MM.1S (cell line): Measurements from ENCODE around the gene RDH12.

Experiments used
- DNase-seq: peaks from one replicate; pipeline ENCODE4 v3.0.0-alpha.2; 2015
- H2AFZ ChIP-seq: fragments of 300-600 bp; sonication (generic); 2 replicates; pipeline ENCODE4 v1.6.0; 2016; ENCODE audit warnings: antibody characterized with exemption, low read length
- H3F3A ChIP-seq: fragments of 300-600 bp; sonication (generic); 2 replicates; pipeline ENCODE4 v1.6.1; 2016; ENCODE audit warnings: mild to moderate bottlenecking, antibody characterized with exemption, low read length, moderate library complexity, mixed read lengths; ENCODE audit not compliant: insufficient read depth
- H3K27ac ChIP-seq: fragments of 300-600 bp; sonication (generic); 2 replicates; pipeline ENCODE4 v1.5.1; 2016; ENCODE audit warnings: mild to moderate bottlenecking, low read length
- H3K27me3 ChIP-seq: fragments of 300-600 bp; sonication (generic); replicated peaks from 2 replicates; pipeline ENCODE4 v1.6.0; 2016; ENCODE audit warnings: low read length; ENCODE audit not compliant: insufficient read depth
- H3K36me3 ChIP-seq: fragments of 300-600 bp; sonication (generic); replicated peaks from 2 replicates; pipeline ENCODE4 v1.6.1; 2016; ENCODE audit warnings: mild to moderate bottlenecking, low read length, mixed read lengths; ENCODE audit not compliant: insufficient read depth
- H3K4me1 ChIP-seq: fragments of 300-600 bp; sonication (generic); 2 replicates; pipeline ENCODE4 v1.6.1; 2016; ENCODE audit warnings: low read length, mixed read lengths
- H3K4me2 ChIP-seq: fragments of 300-600 bp; sonication (generic); 2 replicates; pipeline ENCODE4 v1.6.0; 2016; ENCODE audit warnings: low read depth, low read length
- H3K4me3 ChIP-seq: fragments of 300-600 bp; sonication (generic); 2 replicates; pipeline ENCODE4 v1.5.1; 2016; ENCODE audit warnings: low read length, mixed read lengths
- H3K79me2 ChIP-seq: fragments of 300-600 bp; sonication (generic); 2 replicates; pipeline ENCODE4 v1.6.1; 2016; ENCODE audit warnings: mixed run types, low read length, mixed read lengths
- H3K9ac ChIP-seq: fragments of 300-600 bp; sonication (generic); 2 replicates; pipeline ENCODE4 v1.6.1; 2016; ENCODE audit warnings: low read length, mixed read lengths
- H3K9me2 ChIP-seq: fragments of 300-600 bp; sonication (generic); replicated peaks from 2 replicates; pipeline ENCODE4 v1.6.1; 2016; ENCODE audit warnings: mild to moderate bottlenecking, low read length, mixed read lengths; ENCODE audit not compliant: insufficient read depth
- H3K9me3 ChIP-seq: fragments of 300-600 bp; sonication (generic); replicated peaks from 2 replicates; pipeline ENCODE4 v1.6.1; 2016; ENCODE audit warnings: mild to moderate bottlenecking, low read length, mixed read lengths; ENCODE audit not compliant: insufficient read depth
- H4K20me1 ChIP-seq: fragments of 300-600 bp; sonication (generic); 2 replicates; pipeline ENCODE4 v1.6.1; 2016; ENCODE audit warnings: mild to moderate bottlenecking, low read length, moderate library complexity, mixed read lengths; ENCODE audit not compliant: insufficient read depth
- EZH2 ChIP-seq: fragments of 300-600 bp; sonication (generic); optimal IDR thresholded peaks from 2 replicates; pipeline ENCODE3; 2017; ENCODE audit warnings: low read depth, mild to moderate bottlenecking, antibody characterized with exemption, low read length, mixed read lengths
- EZH2phosphoT487 ChIP-seq: fragments of 300-600 bp; sonication (generic); IDR thresholded peaks from 2 replicates; pipeline ENCODE4 v1.6.1; 2018; ENCODE audit warnings: antibody characterized with exemption, low read length
- TF ChIP-seq, protein P1 (sequence below): fragments of 300-600 bp; sonication (generic); IDR thresholded peaks from 2 replicates; pipeline ENCODE4 v1.5.1; 2016; ENCODE audit warnings: antibody characterized with exemption, low read length, mixed read lengths

The RDH12 gene

DNA sequence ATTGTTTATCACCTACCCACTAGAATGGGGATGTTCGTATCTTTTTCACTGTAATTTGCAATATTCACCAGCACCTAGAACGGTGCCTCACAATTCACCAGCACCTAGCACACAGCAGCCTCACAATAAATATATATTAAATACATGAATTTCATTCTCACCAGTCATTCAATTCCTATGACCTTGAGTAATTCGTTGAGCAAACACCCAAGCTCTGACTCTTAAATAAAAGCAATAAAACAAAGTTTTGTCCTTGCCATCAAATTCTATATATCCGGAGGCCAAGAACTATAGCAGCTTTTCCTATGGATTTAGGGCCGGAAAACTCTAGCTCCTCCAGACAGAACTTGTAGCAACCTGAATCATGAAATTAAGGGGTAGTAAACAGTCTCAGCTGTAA, 28.2 kb upstream of the RDH12 start:
- H3K4me1 ChIP-seq: 0 out of 2 replicates have a peak, but pooled peaks cover 5% of the 10 kb centered on the region
- no peak overlapping the region for H3K27ac ChIP-seq
- H3F3A ChIP-seq: no peaks in the 10 kb centered on the region
- H3K9me3 ChIP-seq: no peaks in the 10 kb centered on the region
- peak overlapping the region; percentile 74 for H3K4me3 ChIP-seq
- H3K27me3 ChIP-seq: no peaks in the 10 kb centered on the region
- no peak overlapping the region for H2AFZ ChIP-seq
- peak overlapping the region; percentile 94; the same call in 1 of the 2 replicates for H3K9ac ChIP-seq
- peak overlapping the region; percentile 87 for H3K4me2 ChIP-seq
- no peaks in the 10 kb centered on the region for H3K36me3 ChIP-seq
- H3K9me2 ChIP-seq: no peaks in the 10 kb centered on the region
- no peak for DNase-seq
- no peak for TF ChIP-seq EZH2
- TF ChIP-seq EZH2phosphoT487: no peak
- no peaks in the 10 kb centered on the region for H4K20me1 ChIP-seq
- H3K79me2 ChIP-seq: peaks cover 16% of the 10 kb centered on the region

DNA sequence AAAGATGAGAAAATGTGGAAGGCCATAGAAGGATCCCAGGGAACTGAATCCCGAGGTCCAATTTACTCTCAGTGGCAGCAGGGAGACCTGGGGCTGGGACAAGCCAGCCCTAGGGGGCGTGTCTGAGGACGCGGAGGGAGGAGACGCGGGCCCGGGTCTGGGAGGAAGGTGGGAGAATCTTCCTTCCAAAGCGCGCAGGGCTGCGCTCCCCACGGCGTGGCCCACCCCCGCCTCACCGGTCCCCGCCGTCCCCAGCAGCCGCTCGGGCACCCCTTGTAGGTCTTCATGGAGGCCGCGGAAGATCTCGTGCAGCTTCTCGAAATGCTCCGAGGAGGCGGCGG, 27.6 kb upstream of the RDH12 start:
- peak; percentile 25 for DNase-seq
- Histone ChIP-seq H3K9me3 (no peaks in the 10 kb centered on the region), H3K27ac (peak overlapping the region; percentile 82; the same call in 1 of the 2 replicates), H3K36me3 (no peaks in the 10 kb centered on the region), H3K4me1 (0 out of 2 replicates have a peak, but pooled peaks cover 5% of the 10 kb centered on the region), H4K20me1 (no peaks in the 10 kb centered on the region), H3F3A (no peaks in the 10 kb centered on the region), H3K9me2 (no peaks in the 10 kb centered on the region), H3K4me2 (peak overlapping the region; percentile 87), H3K27me3 (no peaks in the 10 kb centered on the region), H2AFZ (peak overlapping the region; percentile 70), H3K9ac (peak overlapping the region; percentile 94; the same call in 1 of the 2 replicates), H3K4me3 (peak overlapping the region; percentile 74), H3K79me2 (peaks cover 16% of the 10 kb centered on the region)
- TF ChIP-seq, protein P1, sequence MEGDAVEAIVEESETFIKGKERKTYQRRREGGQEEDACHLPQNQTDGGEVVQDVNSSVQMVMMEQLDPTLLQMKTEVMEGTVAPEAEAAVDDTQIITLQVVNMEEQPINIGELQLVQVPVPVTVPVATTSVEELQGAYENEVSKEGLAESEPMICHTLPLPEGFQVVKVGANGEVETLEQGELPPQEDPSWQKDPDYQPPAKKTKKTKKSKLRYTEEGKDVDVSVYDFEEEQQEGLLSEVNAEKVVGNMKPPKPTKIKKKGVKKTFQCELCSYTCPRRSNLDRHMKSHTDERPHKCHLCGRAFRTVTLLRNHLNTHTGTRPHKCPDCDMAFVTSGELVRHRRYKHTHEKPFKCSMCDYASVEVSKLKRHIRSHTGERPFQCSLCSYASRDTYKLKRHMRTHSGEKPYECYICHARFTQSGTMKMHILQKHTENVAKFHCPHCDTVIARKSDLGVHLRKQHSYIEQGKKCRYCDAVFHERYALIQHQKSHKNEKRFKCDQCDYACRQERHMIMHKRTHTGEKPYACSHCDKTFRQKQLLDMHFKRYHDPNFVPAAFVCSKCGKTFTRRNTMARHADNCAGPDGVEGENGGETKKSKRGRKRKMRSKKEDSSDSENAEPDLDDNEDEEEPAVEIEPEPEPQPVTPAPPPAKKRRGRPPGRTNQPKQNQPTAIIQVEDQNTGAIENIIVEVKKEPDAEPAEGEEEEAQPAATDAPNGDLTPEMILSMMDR: no peak
- TF ChIP-seq EZH2phosphoT487: no peak
- no peak for TF ChIP-seq EZH2

DNA sequence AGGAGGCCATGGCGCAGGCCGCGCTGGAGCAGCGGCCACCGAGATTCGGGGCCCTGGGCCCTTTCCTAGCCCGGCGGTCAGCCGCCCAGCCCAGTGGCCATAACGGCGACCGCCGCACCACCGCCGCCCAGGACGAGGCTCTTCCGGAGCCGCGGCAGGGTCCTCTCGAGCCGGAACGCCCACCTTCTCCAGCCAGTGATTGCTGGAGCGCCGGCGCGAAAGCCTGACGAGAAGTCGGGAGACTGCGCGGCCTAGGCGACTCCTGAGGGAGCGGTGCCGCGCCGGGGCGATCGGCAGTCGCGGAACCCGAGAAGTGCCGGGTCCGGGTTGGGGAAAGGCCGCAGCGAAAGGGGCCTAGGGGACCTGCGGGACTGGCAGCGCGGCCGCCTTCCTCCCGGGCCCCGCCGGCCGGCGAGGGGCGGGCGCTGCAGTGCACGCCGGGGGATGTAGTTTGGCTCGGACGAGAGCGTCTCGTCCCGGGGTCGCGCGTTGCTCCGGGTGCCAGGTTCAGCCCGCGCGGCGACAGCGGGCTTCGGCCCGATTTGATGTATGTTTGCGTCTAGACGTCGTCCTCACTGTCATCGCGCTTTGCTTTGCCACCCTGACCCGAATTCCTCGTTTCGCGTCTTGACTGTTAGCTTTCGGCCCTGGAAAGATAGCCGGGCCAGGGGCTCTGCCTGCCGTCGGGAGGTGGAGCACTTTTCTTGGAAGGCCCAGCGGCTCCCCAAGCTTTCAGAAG, 27.0 kb upstream of the RDH12 start, which contains the start of gene VTI1B:
Gene VTI1B (minus strand): TSS at position 153 of the 739 bp plus-strand sequence. CDS start 143 bp downstream, at position 10.
- H3K9me3 ChIP-seq: no peaks in the 10 kb centered on the region
- H3K9ac ChIP-seq: peak within 1 kb of the TSS; percentile 94
- peak within 1 kb of the TSS; percentile 74 for H3K4me3 ChIP-seq
- peak within 1 kb of the TSS; percentile 82; the same call in 1 of the 2 replicates for H3K27ac ChIP-seq
- no peaks in the 10 kb centered on the region for H3K27me3 ChIP-seq
- peak; percentile 56 for DNase-seq
- H3K4me2 ChIP-seq: peak within 1 kb of the TSS; percentile 87
- TF ChIP-seq, protein P1: no peak
- TF ChIP-seq EZH2: no peak
- no peak for TF ChIP-seq EZH2phosphoT487
- H3F3A ChIP-seq: no peaks in the 10 kb centered on the region
- peaks cover 16% of the 10 kb centered on the region for H3K79me2 ChIP-seq
- H4K20me1 ChIP-seq: no peaks in the 10 kb centered on the region
- H3K4me1 ChIP-seq: 0 out of 2 replicates have a peak, but pooled peaks cover 5% of the 10 kb centered on the region
- no peaks in the 10 kb centered on the region for H3K36me3 ChIP-seq
- H3K9me2 ChIP-seq: no peaks in the 10 kb centered on the region
- peak within 1 kb of the TSS; percentile 70 for H2AFZ ChIP-seq
